H1 (cell line): ENCODE measurements around the gene CRHR2. TPM values are rescaled to one million over a fixed set of nuclear protein-coding genes. Genes with fewer than 3 reads are reported as not detected.

Source experiments
- CBX5 ChIP-seq: fragments of 300-800, 300-1000 bp; sonication (generic); IDR thresholded peaks from 2 replicates; pipeline ENCODE4 v1.7.1; 2016; ENCODE audit warnings: antibody characterized with exemption, low read length, low read depth
- polyA plus RNA-seq, 7 experiments: library from polyadenylated mRNA; depleted of rRNA in 3 of 7; stranded (reverse) in 5 of 7; unstranded in 2 of 7; fragments of >200 nt in 5 of 7; fragments of 200-250 nt in 2 of 7; gene quantifications; 1 replicate in 5 of 7; 2 replicates in 1 of 7; 4 replicates in 1 of 7; pipeline versions ENCODE4 v1.2.1 to v1.2.3, GENCODE V29; 2011 to 2013; ENCODE audit warnings: missing spikeins in 2 of 7, mixed read lengths in 2 of 7
- total RNA-seq: library from RNA; stranded (reverse); fragmentation: NEBNext Ultra II Directional; extraction: Animal tissue kit (Norgen Biotek cat#: 25700); gene quantifications from 2 replicates; pipeline ENCODE4 v1.2.1, GENCODE V29; 2021

CRHR2 gene
- total and polyA plus RNA-seq, 2 of the 8 experiments (the other 6 are each of a cell fraction or from before 2014, with no cell fraction given) = 0.37 to 1.3 TPM

DNA sequence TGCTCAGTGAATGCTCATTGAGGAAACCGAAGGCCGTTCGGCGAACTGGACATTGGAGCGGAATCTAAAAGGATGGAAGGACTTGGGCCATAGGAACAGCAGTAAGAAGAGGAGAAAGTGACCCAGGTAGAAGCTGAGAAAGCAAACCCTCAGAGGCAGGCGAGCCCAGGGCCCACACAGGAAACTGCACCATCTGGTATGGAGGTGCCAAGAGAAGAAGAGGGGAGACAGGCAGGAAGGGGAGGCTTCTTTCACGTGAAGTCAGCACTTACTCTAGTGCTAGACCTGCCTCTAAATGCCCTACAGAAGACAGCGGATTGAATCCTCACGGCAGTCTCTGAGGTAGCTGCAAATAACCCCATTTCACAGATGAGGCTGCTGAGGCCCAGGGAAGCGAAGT, 10.2 kb upstream of the CRHR2 start (continued):
- no peak for TF ChIP-seq CBX5
